ENCODE results near the gene RBFOX1.

DNA sequence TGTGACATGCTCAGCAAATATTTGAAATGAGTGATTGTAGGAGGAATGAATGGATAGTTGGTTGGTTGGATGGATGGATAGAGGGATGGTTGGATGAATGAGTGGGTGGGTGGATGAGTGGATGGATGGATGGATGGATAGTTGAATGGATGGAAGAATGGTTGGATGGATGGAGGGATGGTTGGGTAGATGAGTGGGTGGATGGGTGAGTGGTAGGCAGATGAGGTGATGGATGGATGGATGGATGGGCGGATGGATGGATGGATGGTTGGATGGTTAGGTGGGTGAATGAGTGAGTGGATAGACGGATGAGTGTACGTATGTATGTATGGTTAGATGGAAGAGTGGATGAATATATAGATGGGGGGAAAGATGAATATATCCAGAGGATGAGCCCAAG is 137.7 kb downstream of the RBFOX1 start:
- TF ChIP-seq, protein P1, sequence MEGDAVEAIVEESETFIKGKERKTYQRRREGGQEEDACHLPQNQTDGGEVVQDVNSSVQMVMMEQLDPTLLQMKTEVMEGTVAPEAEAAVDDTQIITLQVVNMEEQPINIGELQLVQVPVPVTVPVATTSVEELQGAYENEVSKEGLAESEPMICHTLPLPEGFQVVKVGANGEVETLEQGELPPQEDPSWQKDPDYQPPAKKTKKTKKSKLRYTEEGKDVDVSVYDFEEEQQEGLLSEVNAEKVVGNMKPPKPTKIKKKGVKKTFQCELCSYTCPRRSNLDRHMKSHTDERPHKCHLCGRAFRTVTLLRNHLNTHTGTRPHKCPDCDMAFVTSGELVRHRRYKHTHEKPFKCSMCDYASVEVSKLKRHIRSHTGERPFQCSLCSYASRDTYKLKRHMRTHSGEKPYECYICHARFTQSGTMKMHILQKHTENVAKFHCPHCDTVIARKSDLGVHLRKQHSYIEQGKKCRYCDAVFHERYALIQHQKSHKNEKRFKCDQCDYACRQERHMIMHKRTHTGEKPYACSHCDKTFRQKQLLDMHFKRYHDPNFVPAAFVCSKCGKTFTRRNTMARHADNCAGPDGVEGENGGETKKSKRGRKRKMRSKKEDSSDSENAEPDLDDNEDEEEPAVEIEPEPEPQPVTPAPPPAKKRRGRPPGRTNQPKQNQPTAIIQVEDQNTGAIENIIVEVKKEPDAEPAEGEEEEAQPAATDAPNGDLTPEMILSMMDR (conservative IDR thresholded peaks at IDR 0.05; ENCODE audit: low read depth, low read length) = no peak
- TF ChIP-seq EZH2 (IDR thresholded peaks at IDR 0.05; ENCODE audit: low read length, unreplicated experiment) = no peak

Measured in PC-3 (cell line).